ENCODE results near the gene DHRS7C.

The DHRS7C gene

GRCh38 chr17:9790889-9791876, at the start of gene DHRS7C:
Gene DHRS7C, minus strand, starts transcription at chr17:9791592. Its CDS starts 308 bp downstream, at chr17:9791284.
- no peak for DNase-seq

- no peak for DNase-seq
These were observed 48.0 kb upstream of the DHRS7C start for GRCh38 chr17:9839433-9839832.

- no peak for DNase-seq
These were observed 46.4 kb upstream of the DHRS7C start for GRCh38 chr17:9837551-9838471.

- DNase-seq, result no peak
These were observed 42.5 kb upstream of the DHRS7C start for GRCh38 chr17:9833922-9834321.

- no peak for DNase-seq
These were observed 39.3 kb upstream of the DHRS7C start for GRCh38 chr17:9830711-9831110.

GRCh38 chr17:9829343-9829742, 38.0 kb upstream of the DHRS7C start:
- DNase-seq, result no peak

- no peak for DNase-seq
These were observed 37.2 kb upstream of the DHRS7C start for GRCh38 chr17:9828296-9829295.

- no peak for DNase-seq
These were observed 34.3 kb upstream of the DHRS7C start, which contains the start of gene GLP2R for GRCh38 chr17:9825641-9826150. Gene GLP2R, plus strand, starts transcription at chr17:9825924. Its CDS starts 140 bp downstream, at chr17:9826064.

GRCh38 chr17:9824797-9825338, 33.5 kb upstream of the DHRS7C start:
- DNase-seq, result no peak

GRCh38 chr17:9824094-9824493, 32.7 kb upstream of the DHRS7C start:
- no peak for DNase-seq

- no peak for DNase-seq
These were observed 30.5 kb upstream of the DHRS7C start, which contains the start of gene GSG1L2 for GRCh38 chr17:9821921-9822320. Gene GSG1L2, minus strand, starts transcription at chr17:9822079. Its CDS starts 8 bp downstream, at chr17:9822071.

GRCh38 chr17:9820448-9820847, 29.1 kb upstream of the DHRS7C start:
- no peak for DNase-seq

GRCh38 chr17:9818760-9819159, 27.4 kb upstream of the DHRS7C start:
- DNase-seq, result no peak

GRCh38 chr17:9817086-9817485, 25.7 kb upstream of the DHRS7C start:
- DNase-seq, result no peak

- DNase-seq, result no peak
These were observed 25.1 kb upstream of the DHRS7C start for GRCh38 chr17:9816472-9816871.

GRCh38 chr17:9814337-9814945, 23.0 kb upstream of the DHRS7C start:
- no peak for DNase-seq

GRCh38 chr17:9813166-9813565, 21.8 kb upstream of the DHRS7C start:
- no peak for DNase-seq

GRCh38 chr17:9811537-9811936, 20.1 kb upstream of the DHRS7C start:
- DNase-seq, result no peak

GRCh38 chr17:9811086-9811485, 19.7 kb upstream of the DHRS7C start:
- no peak for DNase-seq

- DNase-seq, result no peak
These were observed 18.9 kb upstream of the DHRS7C start for GRCh38 chr17:9810100-9810949.

All from amniotic stem cell (primary cell).